D721Med (cell line): ENCODE results near the gene SLC16A8.

Experiments
- DNase-seq: peaks from one replicate; pipeline ENCODE4 v3.0.0; 2011; ENCODE audit warnings: low spot score; ENCODE audit not compliant: insufficient read length
- FAIRE-seq: peaks from 2 replicates; lab custom pipeline; 2011; peaks lifted over from hg19 to GRCh38; lab: Jason Lieb, UNC
- CTCF ChIP-seq: IDR thresholded peaks from 2 replicates; pipeline ENCODE4 v1.5.1; 2012; ENCODE audit warnings: mild to moderate bottlenecking, control low read depth; ENCODE audit not compliant: insufficient read depth; ENCODE audit errors: missing control alignments

Gene SLC16A8

DNA sequence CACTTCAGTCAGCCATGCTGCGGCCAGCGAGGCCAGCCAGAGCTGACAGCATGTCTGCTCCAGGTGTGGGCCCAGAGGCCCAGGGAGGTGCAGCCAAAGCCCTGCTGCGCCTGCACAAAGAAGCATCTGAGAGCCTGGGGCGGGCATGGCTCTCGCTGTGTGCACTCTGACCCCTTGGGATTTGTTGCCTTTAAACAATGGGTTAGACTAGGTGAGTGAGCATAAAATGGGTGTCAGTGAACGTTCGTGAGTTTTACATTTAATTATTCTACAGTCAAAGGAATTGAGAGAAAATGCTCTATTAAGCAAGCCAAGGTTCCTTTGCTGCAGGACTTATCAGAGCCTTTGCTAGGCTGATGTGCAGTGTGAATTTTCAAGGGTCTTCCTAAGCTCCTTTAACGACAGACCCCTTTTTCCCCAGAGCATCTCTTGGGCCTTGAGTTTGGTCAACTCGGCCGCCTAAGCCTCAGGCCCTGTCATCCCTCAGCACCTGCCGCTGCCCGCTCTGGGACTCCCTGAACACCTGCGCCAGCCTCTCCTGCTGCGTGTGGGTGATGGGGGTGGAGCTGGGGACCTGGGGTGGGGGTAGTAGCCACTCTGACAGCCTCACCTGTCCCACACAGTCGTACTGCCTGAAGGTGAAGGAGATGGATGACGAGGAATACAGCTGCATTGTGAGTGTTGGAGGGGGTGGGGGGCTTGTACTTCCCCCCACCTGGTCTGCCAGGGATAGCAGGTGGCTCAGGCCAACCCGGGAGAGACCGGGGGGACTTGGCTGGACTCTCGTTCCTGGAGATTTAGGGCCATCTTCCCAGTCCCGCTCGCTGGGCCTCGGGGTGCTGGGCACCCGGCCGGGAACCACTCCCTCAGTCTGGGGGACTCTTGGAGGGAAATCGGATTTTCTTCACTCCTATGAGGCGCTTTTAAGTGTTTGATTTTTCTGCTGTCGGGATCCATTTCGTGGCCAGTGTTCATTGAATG, 10.5 kb downstream of the SLC16A8 start:
- no peak for DNase-seq
- TF ChIP-seq CTCF = no peak
- no peak for FAIRE-seq

- TF ChIP-seq CTCF = no peak
- FAIRE-seq (no peak), DNase-seq (no peak)
Observed at GRCh38 chr22:38072322-38073149, 11.4 kb downstream of the SLC16A8 start.

DNA sequence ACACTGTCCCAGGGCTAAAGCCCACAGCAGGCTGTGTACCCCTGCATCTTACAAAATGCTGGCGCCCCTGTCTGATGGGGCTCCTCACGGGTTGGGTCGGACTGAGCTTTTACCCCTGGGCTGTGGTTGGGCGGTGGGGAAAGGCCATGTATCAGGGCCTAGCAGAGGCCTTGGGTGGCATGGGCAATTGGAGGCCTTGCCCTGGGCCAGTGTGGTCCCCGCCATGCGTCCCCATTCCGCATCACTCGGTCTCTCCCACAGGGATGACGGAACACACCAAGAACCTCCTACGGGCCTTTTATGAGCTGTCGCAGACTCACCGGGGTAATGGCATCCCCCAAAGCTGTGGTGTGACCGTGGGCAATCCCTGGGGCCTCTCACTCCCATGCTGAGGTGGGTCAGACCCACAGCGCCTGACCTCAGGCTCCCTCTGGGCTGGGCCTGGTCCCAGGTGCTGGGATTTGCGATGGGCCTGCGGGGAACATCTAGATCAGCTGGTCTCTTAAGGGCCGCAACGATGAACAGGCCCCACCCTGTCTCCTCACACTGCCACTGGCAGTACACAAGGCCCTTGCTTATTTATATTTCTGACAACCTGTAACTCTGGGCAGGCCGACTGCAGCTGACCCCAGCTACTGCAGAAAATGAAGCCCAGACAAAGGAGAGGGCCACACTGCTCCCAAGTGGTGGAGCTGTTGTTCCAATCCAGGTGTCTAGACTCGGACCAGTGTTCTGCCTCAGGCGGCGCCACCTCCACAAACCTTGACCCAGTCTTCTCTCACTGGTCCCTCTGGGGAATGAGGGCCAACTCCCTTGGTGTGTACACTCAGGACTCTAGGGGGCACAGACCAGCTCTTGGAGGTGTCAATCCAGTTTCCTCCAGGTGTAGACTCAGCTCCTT, 12.3 kb downstream of the SLC16A8 start:
- no peak for TF ChIP-seq CTCF
- DNase-seq (no peak), FAIRE-seq (no peak)

DNA sequence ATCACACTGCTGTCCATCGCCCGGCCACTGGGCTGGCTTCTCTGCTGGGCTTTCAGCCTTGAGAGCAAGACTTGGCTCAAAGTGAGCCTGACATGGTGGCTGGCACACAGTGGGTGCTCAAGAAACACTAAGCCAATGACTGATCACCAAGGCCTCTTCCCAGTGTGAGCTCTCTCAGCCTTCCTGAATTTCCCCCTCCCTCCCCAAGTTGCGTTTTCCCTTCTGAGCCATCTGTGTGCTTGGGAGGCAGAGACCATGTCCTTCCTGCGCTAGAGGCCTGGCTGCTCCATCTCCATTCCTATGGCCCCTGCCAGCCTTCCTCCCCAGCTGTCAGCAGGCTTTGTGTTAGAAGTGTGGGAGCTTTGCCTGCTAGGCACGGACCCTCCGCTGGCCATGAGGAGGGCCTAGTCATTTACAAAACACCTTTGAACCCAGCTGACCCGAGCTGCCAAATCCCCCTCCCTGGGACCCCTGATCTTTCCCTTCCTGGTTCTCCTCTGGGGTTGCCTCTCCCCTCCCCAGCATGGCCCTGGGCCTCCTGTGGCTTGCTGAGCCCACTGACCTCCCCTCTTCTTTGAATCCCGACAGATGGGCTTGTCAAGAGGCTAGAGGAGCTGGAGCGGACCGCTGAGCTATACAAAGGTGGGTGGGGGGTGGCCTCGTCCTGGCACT, 13.6 kb downstream of the SLC16A8 start:
- no peak for TF ChIP-seq CTCF
- DNase-seq = no peak
- no peak for FAIRE-seq

DNA sequence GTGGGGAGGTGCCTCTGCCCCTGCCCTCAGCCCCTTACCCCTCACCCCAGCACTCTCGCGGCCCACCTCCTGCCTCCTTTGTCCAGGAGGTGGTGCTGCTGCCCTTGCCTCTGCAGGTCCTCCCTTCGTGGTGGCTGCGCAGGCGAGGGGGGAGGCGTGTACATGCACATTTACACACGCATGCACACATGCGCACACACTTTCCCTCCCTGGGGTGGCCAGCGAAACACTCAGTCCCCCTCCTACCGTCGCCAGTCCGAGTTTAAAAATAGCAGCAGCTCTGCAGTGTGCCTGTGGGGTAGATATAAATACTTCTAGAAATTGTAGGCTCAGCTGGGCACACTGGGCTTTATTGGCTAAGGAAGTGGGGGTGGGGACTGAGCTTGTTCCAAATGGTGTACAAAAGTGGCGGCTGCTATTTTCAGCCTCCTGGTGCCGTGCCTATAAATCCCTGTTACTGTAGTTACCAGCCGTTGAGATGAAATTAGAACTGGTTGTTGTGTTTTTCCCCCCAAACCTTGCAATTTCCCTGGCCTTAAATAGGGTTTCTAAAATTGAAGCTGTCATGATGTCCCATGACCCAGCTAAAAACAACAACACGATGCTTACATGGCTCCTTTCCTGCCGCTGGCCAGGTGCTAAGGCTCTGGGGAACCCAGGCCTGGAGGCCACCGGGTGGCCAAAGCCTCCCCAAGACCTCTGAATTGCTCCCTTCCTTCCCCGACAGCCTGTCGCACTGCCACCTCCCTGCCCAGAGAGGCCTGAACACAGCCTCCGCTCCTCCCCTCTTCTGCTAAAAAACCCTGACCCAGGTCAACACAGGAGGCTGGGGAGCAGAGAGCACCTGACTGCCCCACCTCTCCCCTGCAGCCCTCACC, 14.4 kb downstream of the SLC16A8 start:
- no peak for FAIRE-seq
- DNase-seq = no peak
- TF ChIP-seq CTCF = peak; percentile 30
